Suprapubic skin (tissue), 4 donors: ENCODE results near the gene NEURL4. TPM values are rescaled to one million over a fixed set of nuclear protein-coding genes. Genes with fewer than 3 reads are reported as not detected.

Source experiments
- DNase-seq, 2 donors: peaks; one replicate each; pipeline ENCODE4 v3.0.0-alpha.2; 2019; ENCODE audit warnings: low spot score in 2 of 2
- H3K27ac ChIP-seq: fragments of 200-600 bp; sonication (generic); one replicate; pipeline ENCODE4 v1.5.1; 2019
- H3K27me3 ChIP-seq: fragments of 200-600 bp; sonication (generic); one replicate; pipeline ENCODE4 v1.5.1; 2019
- H3K36me3 ChIP-seq: fragments of 200-600 bp; sonication (generic); one replicate; pipeline ENCODE4 v1.5.1; 2019
- H3K4me1 ChIP-seq: fragments of 200-600 bp; sonication (generic); one replicate; pipeline ENCODE4 v1.5.1; 2019
- H3K4me3 ChIP-seq: fragments of 200-600 bp; sonication (generic); one replicate; pipeline ENCODE4 v1.5.1; 2019; ENCODE audit warnings: mild to moderate bottlenecking
- H3K9me3 ChIP-seq: fragments of 200-600 bp; sonication (generic); one replicate; pipeline ENCODE4 v1.5.1; 2019
- CTCF ChIP-seq, 2 donors: fragments of 200-600 bp in 1 of 2; fragments of 450-650 bp in 1 of 2; sonication (generic) in 1 of 2; IDR thresholded peaks; one replicate each; pipeline ENCODE4 v1.5.1; 2016 to 2019; ENCODE audit warnings: antibody characterized with exemption in 2 of 2, mild to moderate bottlenecking in 1 of 2, moderate library complexity in 1 of 2
- EP300 ChIP-seq: sonication (generic); formaldehyde crosslinking; IDR thresholded peaks from one replicate; pipeline ENCODE4 v1.6.1; 2017; ENCODE audit warnings: antibody characterized with exemption
- POLR2A ChIP-seq, 2 donors: fragments of 450-650 bp; IDR thresholded peaks; one replicate each; pipeline ENCODE4 v1.6.1; 2017; ENCODE audit warnings: antibody characterized with exemption in 2 of 2, mild to moderate bottlenecking in 2 of 2, moderate library complexity in 2 of 2
- POLR2AphosphoS5 ChIP-seq, 3 donors: sonication (generic); formaldehyde crosslinking; IDR thresholded peaks; one replicate each; pipeline ENCODE4 v1.6.1; 2017; ENCODE audit warnings: antibody characterized with exemption in 3 of 3
- WGBS: methylation state at CpG from one replicate; pipeline ENCODE4 v1.1.5; 2018; 5-methylcytosine and 5-hydroxymethylcytosine counted together
- total RNA-seq, 4 donors: library from RNA; depleted of rRNA; stranded (reverse); fragments of >200 nt; gene quantifications; one replicate each; pipeline ENCODE4 v1.1.0, GENCODE V29; 2016

NEURL4 gene
- total RNA-seq, 4 donors from 2014 or later = 11.7 to 51.3 (median 20.6) TPM

- 82% methylated on average over 27 of the region's 39 CpGs for WGBS
- Histone ChIP-seq H3K9me3 (no peaks in the 10 kb centered on the region), H3K27me3 (no peaks in the 10 kb centered on the region), H3K4me1 (peaks cover 15% of the 10 kb centered on the region), H3K27ac (no peak overlapping the region), H3K36me3 (peaks cover 57% of the 10 kb centered on the region), H3K4me3 (no peak overlapping the region)
- TF ChIP-seq CTCF (IDR thresholded peaks at IDR 0.05) (peak; percentile 66 to 92), POLR2A (IDR thresholded peaks at IDR 0.05) (no peak), POLR2AphosphoS5 (IDR thresholded peaks at IDR 0.05) (no peak), EP300 (no peak)
- peak in 1 of 2 donors; percentile 68 for DNase-seq
Observed at GRCh38 chr17:7323731-7324437, 5.3 kb downstream of the NEURL4 start.

- TF ChIP-seq POLR2AphosphoS5 (IDR thresholded peaks at IDR 0.05) (no peak), POLR2A (IDR thresholded peaks at IDR 0.05) (no peak), CTCF (IDR thresholded peaks at IDR 0.05) (no peak), EP300 (no peak)
- Histone ChIP-seq H3K4me3 (no peak overlapping the region), H3K4me1 (peaks cover 3% of the 10 kb centered on the region), H3K36me3 (peaks cover 69% of the 10 kb centered on the region), H3K27me3 (no peaks in the 10 kb centered on the region), H3K27ac (no peak overlapping the region), H3K9me3 (no peaks in the 10 kb centered on the region)
- no CpG with 5 or more reads among the region's 22 CpGs for WGBS
- no peak for DNase-seq
Observed at GRCh38 chr17:7322520-7323194, 6.5 kb downstream of the NEURL4 start.

GRCh38 chr17:7321466-7321865 lies 7.7 kb downstream of the NEURL4 start:
- H3K4me3 ChIP-seq = no peak overlapping the region
- no peaks in the 10 kb centered on the region for H3K27me3 ChIP-seq
- peaks cover 2% of the 10 kb centered on the region for H3K4me1 ChIP-seq
- DNase-seq = no peak
- 90% methylated on average over 14 of the region's 15 CpGs for WGBS
- peaks cover 74% of the 10 kb centered on the region for H3K36me3 ChIP-seq
- TF ChIP-seq CTCF (IDR thresholded peaks at IDR 0.05) = no peak
- TF ChIP-seq POLR2A (IDR thresholded peaks at IDR 0.05) = no peak
- TF ChIP-seq POLR2AphosphoS5 (IDR thresholded peaks at IDR 0.05) = no peak
- no peak for TF ChIP-seq EP300
- no peaks in the 10 kb centered on the region for H3K9me3 ChIP-seq
- H3K27ac ChIP-seq = no peak overlapping the region

GRCh38 chr17:7318121-7318860 lies 10.8 kb downstream of the NEURL4 start:
- Histone ChIP-seq H3K4me1 (peaks cover 29% of the 10 kb centered on the region), H3K27me3 (no peaks in the 10 kb centered on the region), H3K27ac (no peak overlapping the region), H3K4me3 (no peak overlapping the region), H3K36me3 (peaks cover 59% of the 10 kb centered on the region), H3K9me3 (no peaks in the 10 kb centered on the region)
- DNase-seq = no peak
- TF ChIP-seq POLR2AphosphoS5 (IDR thresholded peaks at IDR 0.05) (no peak), CTCF (IDR thresholded peaks at IDR 0.05) (no peak)
- WGBS = 91% methylated on average over 10 of the region's 13 CpGs
